ENCODE data around the gene CNOT6L.

DNA sequence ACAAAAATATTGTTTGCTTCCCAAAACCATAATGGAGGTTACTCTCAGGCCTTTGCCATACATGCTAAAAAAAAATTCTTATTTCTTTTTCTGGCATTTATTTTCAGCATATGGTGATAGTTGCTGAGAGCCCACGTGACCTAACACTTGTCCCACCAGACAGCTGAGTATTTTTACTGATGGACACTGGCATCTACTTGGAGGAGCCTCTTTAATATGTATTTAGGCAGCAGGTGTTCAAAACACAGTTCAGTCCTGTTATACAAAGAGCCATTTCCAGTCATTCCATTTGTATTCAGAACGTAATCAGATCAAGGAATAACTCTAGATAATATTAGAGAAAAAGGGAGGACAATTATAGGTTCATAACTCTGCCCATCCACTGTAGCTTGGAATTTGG, 118.0 kb downstream of the CNOT6L start:
- TF ChIP-seq ZNF274 (IDR thresholded peaks at IDR 0.05; ENCODE audit: low read depth, low read length): no peak
- no peak for TF ChIP-seq YY1 (IDR thresholded peaks at IDR 0.05; ENCODE audit: insufficient read depth, insufficient read length)
- no peak for TF ChIP-seq SUZ12 (IDR thresholded peaks at IDR 0.05; ENCODE audit: extremely low read depth, insufficient read depth, insufficient read length)
